WTC11 (cell line): Measurements from ENCODE around the gene HOMER2. TPM values are rescaled to one million over a fixed set of nuclear protein-coding genes. Genes with fewer than 3 reads are reported as not detected.

Experiments
- ATAC-seq: fragments of 200-7000 bp; cut with Tn5 transposase; 2 replicates; pipeline ENCODE4 v1.10.0; 2021; ENCODE audit warnings: mild to moderate bottlenecking, moderate library complexity
- CTCF ChIA-PET: fragments of 300-600 bp; sonication (Branson Sonifier 250); formaldehyde crosslinking; loops from one replicate; lab custom pipeline; 2021; ENCODE audit warnings: antibody characterized with exemption; lab: Charles Lee
- POLR2A ChIA-PET: fragments of 350-600 bp; sonication (Branson Sonifier 250); formaldehyde crosslinking; loops from one replicate; lab custom pipeline; 2021; ENCODE audit warnings: antibody characterized with exemption; lab: Charles Lee
- DNase-seq: peaks from one replicate; pipeline ENCODE4 v3.0.0; 2021; ENCODE audit warnings: low spot score
- H3K27ac Mint-ChIP-seq: 2 replicates; pipeline ENCODE4 v1.8.0; 2021; ENCODE audit warnings: mixed read lengths
- H3K27me3 Mint-ChIP-seq: 2 replicates; pipeline ENCODE4 v1.8.0; 2021; ENCODE audit warnings: low read depth, mild to moderate bottlenecking, moderate library complexity, mixed read lengths
- H3K36me3 Mint-ChIP-seq: 2 replicates; pipeline ENCODE4 v1.8.0; 2021; ENCODE audit warnings: mixed read lengths
- H3K4me1 Mint-ChIP-seq: 2 replicates; pipeline ENCODE4 v1.8.0; 2022; ENCODE audit warnings: mixed read lengths
- H3K4me3 Mint-ChIP-seq: 2 replicates; pipeline ENCODE4 v1.8.0; 2021; ENCODE audit warnings: mild to moderate bottlenecking, moderate library complexity, mixed read lengths
- H3K9me3 Mint-ChIP-seq: 2 replicates; pipeline ENCODE4 v1.8.0; 2021; ENCODE audit warnings: mixed read lengths
- AFF4 ChIP-seq: sonication (generic); formaldehyde crosslinking; IDR thresholded peaks from 2 replicates; pipeline ENCODE4 v1.8.1; 2023; ENCODE audit warnings: mild to moderate bottlenecking, missing genetic modification reagents, borderline replicate concordance
- AR ChIP-seq: fragments of 250-450 bp; sonication (Bioruptor Pico); IDR thresholded peaks from 2 replicates; pipeline ENCODE4 v1.9.0; 2021; ENCODE audit warnings: mild to moderate bottlenecking
- ARID4B ChIP-seq: sonication (generic); formaldehyde crosslinking; IDR thresholded peaks from 2 replicates; pipeline ENCODE4 v1.8.0; 2023; ENCODE audit warnings: missing genetic modification reagents, mild to moderate bottlenecking, borderline replicate concordance
- HMGXB4 ChIP-seq: sonication (generic); formaldehyde crosslinking; IDR thresholded peaks from 2 replicates; pipeline ENCODE4 v1.8.1; 2023; ENCODE audit warnings: mild to moderate bottlenecking, moderate library complexity, missing genetic modification reagents
- ZNF512 ChIP-seq: sonication (generic); formaldehyde crosslinking; IDR thresholded peaks from 2 replicates; pipeline ENCODE4 v1.8.1; 2022; ENCODE audit warnings: missing genetic modification reagents, borderline replicate concordance
- total RNA-seq: library from RNA; stranded (reverse); gene quantifications from 3 replicates; pipeline ENCODE4 v1.2.3, GENCODE V29; 2021
- TF ChIP-seq, protein P1 (sequence below): sonication (generic); formaldehyde crosslinking; IDR thresholded peaks from 2 replicates; pipeline ENCODE4 v1.8.1; 2023; ENCODE audit warnings: mild to moderate bottlenecking, missing genetic modification reagents, moderate library complexity

The HOMER2 gene
- total RNA-seq, 1 experiment from 2014 or later: 17.4 TPM

DNA sequence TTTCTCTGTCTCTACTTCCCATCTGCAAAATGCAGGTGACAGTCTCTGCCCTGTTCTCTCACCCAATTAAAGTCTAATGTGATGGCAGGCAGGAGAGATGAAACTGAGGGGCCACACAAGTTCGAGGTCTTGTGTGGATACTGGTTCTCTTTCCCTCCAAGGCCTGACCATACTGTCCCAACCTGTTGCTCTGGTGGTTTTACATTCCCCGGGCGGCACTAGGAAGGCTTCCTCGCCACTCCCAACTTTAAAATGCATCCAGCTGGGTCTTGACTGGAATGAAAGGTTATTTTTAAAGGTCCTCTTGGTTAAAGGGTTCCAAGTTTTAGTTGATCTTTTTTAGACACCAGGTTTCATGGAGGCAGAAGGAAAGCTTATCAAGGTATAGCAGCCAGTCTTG lies 105.9 kb downstream of the HOMER2 start (continued):
- TF ChIP-seq AFF4 (CRISPR knock-in tag): no peak
- TF ChIP-seq AR: no peak
- TF ChIP-seq HMGXB4: no peak
- TF ChIP-seq, protein P1, sequence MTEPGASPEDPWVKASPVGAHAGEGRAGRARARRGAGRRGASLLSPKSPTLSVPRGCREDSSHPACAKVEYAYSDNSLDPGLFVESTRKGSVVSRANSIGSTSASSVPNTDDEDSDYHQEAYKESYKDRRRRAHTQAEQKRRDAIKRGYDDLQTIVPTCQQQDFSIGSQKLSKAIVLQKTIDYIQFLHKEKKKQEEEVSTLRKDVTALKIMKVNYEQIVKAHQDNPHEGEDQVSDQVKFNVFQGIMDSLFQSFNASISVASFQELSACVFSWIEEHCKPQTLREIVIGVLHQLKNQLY (CRISPR knock-in tag): no peak

DNA sequence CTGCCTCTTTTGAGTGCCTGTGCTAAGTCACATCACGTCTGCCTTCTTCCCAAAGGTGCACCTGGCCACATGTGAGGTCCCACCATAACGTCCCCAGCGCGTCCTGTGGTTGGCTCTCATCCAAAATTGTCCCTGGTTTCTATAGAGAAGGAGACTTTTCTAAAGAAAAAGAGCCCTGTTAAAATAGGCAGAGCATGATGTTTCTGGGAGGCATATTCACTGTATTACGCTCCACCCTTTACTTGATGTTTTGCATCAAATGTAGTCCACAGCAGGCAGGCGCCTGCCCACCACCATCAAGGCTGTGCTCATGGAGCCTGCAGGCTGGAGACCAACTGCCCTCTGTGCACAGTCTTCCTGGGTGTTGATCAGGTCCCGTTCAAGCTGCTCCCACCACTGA lies 106.8 kb downstream of the HOMER2 start:
- Mint-ChIP-seq H3K27me3 (no peaks in the 10 kb centered on the region), H3K27ac (no peak overlapping the region), H3K36me3 (no peaks in the 10 kb centered on the region), H3K4me1 (peaks cover 15% of the 10 kb centered on the region), H3K9me3 (0 out of 2 replicates have a peak, but pooled peaks cover 5% of the 10 kb centered on the region), H3K4me3 (no peak overlapping the region)
- ATAC-seq: no peak
- ChIA-PET POLR2A (no interaction called here), CTCF (no interaction called here)
- DNase-seq: no peak
- TF ChIP-seq ARID4B (CRISPR knock-in tag) (no peak), ZNF512 (CRISPR knock-in tag) (no peak)
